Endothelial cell (in vitro differentiated cells): ENCODE data around the gene MRFAP1. TPM values are rescaled to one million over a fixed set of nuclear protein-coding genes. Genes with fewer than 3 reads are reported as not detected.

ENCODE experiments used
- DNase-seq: peaks from one replicate; pipeline ENCODE4 v3.0.0; 2021; ENCODE audit warnings: low spot score
- H3K27ac Mint-ChIP-seq: one replicate; pipeline ENCODE4 v1.8.0; 2021; ENCODE audit warnings: mixed read lengths, inconsistent platforms; ENCODE audit not compliant: unreplicated experiment
- H3K27me3 Mint-ChIP-seq: one replicate; pipeline ENCODE4 v1.8.0; 2021; ENCODE audit warnings: mild to moderate bottlenecking, moderate library complexity, mixed read lengths, inconsistent platforms; ENCODE audit not compliant: unreplicated experiment
- H3K36me3 Mint-ChIP-seq: one replicate; pipeline ENCODE4 v1.8.0; 2021; ENCODE audit warnings: mild to moderate bottlenecking, low read depth, mixed read lengths, inconsistent platforms; ENCODE audit not compliant: unreplicated experiment
- H3K4me1 Mint-ChIP-seq: one replicate; pipeline ENCODE4 v1.8.0; 2021; ENCODE audit warnings: mild to moderate bottlenecking, mixed read lengths, inconsistent platforms; ENCODE audit not compliant: unreplicated experiment
- H3K4me3 Mint-ChIP-seq: one replicate; pipeline ENCODE4 v1.8.0; 2021; ENCODE audit warnings: mild to moderate bottlenecking, mixed read lengths, inconsistent platforms; ENCODE audit not compliant: unreplicated experiment
- H3K9me3 Mint-ChIP-seq: one replicate; pipeline ENCODE4 v1.8.0; 2021; ENCODE audit warnings: mixed read lengths, inconsistent platforms; ENCODE audit not compliant: unreplicated experiment
- total RNA-seq: library from RNA; stranded (reverse); fragmentation: NEBNext Ultra II Directional; extraction: Animal tissue kit (Norgen Biotek cat#: 25700); gene quantifications from one replicate; pipeline ENCODE4 v1.2.1, GENCODE V29; 2021; ENCODE audit not compliant: unreplicated experiment
- TF ChIP-seq, protein P1 (sequence below): fragments of 200-600 bp; sonication (generic); IDR thresholded peaks from one replicate; pipeline ENCODE4 v1.5.0; 2021; ENCODE audit warnings: antibody characterized with exemption; ENCODE audit not compliant: unreplicated experiment

MRFAP1 gene
- total RNA-seq, 1 donor from 2014 or later, result 226 TPM

DNA sequence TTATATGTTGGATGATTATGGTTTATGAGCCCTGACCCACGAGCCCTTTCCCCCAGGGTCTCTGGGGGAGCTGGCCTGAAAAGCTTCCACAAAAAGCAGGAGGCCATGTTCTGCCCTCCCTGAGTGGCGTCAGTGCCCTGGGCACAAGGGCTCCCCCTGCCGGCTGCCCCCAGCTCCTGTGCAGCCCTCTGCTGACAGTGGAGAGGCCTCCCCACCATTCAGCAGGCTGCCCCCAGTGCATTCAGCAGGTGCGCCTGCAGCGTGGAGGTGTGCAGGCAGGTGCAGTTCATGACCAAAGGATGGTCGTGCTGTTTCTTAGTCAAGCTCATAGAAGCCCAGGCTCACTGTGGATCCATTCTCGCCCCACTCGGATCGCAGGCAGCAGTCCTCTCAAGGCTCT, 40.7 kb downstream of the MRFAP1 start:
- Mint-ChIP-seq H3K9me3 (no peaks in the 10 kb centered on the region), H3K4me3 (no peak overlapping the region), H3K27me3 (peaks cover 3% of the 10 kb centered on the region), H3K4me1 (peaks cover 8% of the 10 kb centered on the region), H3K36me3 (peaks cover 4% of the 10 kb centered on the region), H3K27ac (no peak overlapping the region)
- no peak for DNase-seq
- TF ChIP-seq, protein P1, sequence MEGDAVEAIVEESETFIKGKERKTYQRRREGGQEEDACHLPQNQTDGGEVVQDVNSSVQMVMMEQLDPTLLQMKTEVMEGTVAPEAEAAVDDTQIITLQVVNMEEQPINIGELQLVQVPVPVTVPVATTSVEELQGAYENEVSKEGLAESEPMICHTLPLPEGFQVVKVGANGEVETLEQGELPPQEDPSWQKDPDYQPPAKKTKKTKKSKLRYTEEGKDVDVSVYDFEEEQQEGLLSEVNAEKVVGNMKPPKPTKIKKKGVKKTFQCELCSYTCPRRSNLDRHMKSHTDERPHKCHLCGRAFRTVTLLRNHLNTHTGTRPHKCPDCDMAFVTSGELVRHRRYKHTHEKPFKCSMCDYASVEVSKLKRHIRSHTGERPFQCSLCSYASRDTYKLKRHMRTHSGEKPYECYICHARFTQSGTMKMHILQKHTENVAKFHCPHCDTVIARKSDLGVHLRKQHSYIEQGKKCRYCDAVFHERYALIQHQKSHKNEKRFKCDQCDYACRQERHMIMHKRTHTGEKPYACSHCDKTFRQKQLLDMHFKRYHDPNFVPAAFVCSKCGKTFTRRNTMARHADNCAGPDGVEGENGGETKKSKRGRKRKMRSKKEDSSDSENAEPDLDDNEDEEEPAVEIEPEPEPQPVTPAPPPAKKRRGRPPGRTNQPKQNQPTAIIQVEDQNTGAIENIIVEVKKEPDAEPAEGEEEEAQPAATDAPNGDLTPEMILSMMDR, result no peak

GRCh38 chr4:6682862-6683590, 42.5 kb downstream of the MRFAP1 start:
- Mint-ChIP-seq H3K27ac (no peak overlapping the region), H3K36me3 (peaks cover 9% of the 10 kb centered on the region), H3K4me3 (no peak overlapping the region), H3K9me3 (no peaks in the 10 kb centered on the region), H3K4me1 (no peaks in the 10 kb centered on the region), H3K27me3 (peaks cover 5% of the 10 kb centered on the region)
- DNase-seq, result no peak
- TF ChIP-seq, protein P1, result no peak

DNA sequence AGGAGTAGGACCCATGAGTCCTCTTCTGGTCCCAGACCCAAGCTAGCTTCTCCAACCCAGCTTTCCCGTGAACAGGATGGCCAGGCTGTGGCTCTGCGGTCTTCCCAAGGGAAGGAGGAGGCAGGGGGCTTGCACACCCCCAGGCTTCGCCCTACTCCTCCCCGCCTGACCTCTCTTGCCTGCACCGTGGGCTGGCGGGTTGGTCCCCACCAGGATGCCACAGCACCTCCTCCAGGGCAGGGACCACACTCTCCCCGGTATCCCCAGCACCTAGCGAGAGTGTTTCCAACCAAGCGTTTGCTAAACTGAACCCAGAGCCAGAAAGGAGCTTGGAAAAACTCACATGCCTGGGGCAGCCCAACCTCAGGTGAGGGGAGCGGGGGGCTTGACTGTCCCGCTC, 44.2 kb downstream of the MRFAP1 start:
- no peak overlapping the region for H3K4me3 Mint-ChIP-seq
- no peaks in the 10 kb centered on the region for H3K4me1 Mint-ChIP-seq
- no peaks in the 10 kb centered on the region for H3K9me3 Mint-ChIP-seq
- peaks cover 10% of the 10 kb centered on the region for H3K27me3 Mint-ChIP-seq
- DNase-seq, result no peak
- H3K36me3 Mint-ChIP-seq, result peaks cover 9% of the 10 kb centered on the region
- H3K27ac Mint-ChIP-seq, result no peak overlapping the region
- TF ChIP-seq, protein P1, result no peak

DNA sequence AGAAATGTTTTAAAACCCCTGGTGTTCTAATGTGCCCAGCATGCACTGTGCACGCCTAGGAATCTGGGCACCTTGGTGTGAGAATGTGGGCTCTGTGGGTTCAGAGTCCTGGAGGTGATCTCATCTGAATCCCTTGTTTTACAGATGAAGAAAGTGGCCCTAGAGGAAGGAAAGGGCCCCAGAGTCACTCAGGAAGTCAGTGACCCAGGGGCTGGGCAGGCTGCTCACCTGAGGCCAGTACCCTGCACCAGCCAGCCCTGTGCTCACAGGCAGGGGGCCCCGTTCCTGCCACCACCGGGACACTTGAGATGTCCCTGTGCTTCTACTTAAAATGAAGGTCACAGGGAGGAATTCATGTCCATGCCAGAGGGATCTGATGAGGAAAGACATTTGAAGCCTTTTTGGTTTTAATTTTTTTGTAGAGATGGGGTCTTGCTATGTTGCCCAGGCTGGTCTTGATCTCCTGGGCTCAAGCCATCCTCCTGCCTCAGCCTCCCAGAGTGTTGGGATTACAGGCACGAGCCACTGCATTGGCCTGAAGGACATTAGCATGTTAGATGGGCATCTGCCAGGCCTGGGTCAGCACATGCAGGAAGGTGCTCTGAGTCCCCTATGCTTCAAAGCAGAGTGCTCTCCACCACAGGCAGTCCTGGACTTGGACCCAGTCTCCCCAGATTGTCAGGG, 45.8 kb downstream of the MRFAP1 start:
- H3K9me3 Mint-ChIP-seq, result no peaks in the 10 kb centered on the region
- peaks cover 11% of the 10 kb centered on the region for H3K27me3 Mint-ChIP-seq
- TF ChIP-seq, protein P1, result no peak
- no peaks in the 10 kb centered on the region for H3K4me1 Mint-ChIP-seq
- DNase-seq, result no peak
- H3K4me3 Mint-ChIP-seq, result no peak overlapping the region
- H3K27ac Mint-ChIP-seq, result no peak overlapping the region
- H3K36me3 Mint-ChIP-seq, result peaks cover 9% of the 10 kb centered on the region
